NCI-H1417 (cell line): ENCODE measurements around the gene ISLR2.
A peak's percentile ranks its signal among the peaks of the same experiment; 100 is the strongest.

ENCODE experiments used
- DNase-seq, 3 experiments: peaks; one replicate each; lab custom pipeline; 2025; lab: John Stamatoyannopoulos, UW

Gene ISLR2

DNA sequence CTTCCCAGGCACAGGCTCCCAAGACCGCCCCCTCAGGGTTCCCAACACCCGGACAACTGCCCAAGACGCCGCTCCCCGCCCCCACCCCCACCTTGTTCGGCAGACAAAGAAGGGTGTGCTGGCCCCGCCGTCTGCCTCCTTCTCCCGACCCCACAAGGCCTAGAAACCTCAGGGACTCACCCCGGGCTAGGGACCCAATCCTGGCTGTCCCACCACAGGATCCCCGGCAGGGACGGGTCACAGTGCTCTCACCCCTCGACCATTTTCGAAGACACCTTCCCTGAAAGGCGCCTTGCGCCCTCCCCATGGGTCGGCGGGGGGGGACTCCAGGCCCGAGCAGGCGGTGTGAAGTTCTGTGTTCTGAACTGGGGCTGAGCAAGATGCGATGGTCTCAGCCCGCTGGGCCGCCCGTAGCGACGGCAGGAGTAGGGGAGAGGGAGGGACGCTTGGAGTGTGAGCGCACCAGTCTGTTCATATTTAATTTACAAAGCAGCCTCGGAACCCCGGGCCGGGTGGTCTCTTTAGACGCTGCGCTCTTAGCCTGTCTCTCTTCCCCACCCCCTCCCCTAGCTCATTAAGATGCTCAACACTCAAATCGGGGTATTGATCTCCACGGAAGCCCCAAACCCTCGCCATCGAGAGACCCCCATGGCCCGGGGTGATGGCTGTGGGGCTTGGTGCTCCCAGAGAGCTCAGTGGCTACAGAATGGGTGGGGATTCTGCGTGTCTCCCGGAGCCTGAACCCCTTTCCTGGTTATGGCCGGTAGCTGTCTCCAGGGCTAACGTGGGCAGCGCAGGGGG lies 1.4 kb upstream of the ISLR2 start:
- DNase-seq, result peak in 2 of 3 experiments; percentile 87 to 88

DNA sequence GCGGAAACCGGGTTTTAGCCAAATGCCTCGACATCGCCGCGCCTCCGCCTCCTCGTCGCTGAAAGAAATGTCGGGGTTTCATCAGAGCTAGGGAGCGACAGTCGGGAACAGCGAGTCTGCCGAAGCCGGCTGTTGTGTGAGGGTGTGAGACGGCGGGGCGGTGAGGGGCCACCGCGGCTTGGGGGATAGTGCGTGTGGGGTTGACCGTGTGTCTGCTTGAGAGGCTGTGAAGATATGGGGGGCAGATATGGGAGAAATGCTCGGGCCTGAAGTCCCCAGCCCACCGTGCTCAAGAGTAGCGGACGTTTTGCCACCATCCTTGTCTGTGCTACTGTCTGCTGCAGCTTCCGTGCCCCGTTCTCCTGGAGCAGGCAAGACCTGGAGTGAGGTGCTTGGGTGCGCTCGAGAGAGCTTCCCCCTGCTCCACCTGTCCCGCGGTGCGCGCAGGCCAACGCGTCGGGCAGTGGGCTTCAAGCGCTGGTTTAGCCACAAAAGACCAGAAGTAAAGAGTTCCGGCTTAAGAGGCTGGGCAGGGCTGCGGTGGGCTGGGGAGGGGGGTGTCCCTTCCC lies 716 bp upstream of the ISLR2 start:
- peak; percentile 20 to 87 (median 74) for DNase-seq

DNA sequence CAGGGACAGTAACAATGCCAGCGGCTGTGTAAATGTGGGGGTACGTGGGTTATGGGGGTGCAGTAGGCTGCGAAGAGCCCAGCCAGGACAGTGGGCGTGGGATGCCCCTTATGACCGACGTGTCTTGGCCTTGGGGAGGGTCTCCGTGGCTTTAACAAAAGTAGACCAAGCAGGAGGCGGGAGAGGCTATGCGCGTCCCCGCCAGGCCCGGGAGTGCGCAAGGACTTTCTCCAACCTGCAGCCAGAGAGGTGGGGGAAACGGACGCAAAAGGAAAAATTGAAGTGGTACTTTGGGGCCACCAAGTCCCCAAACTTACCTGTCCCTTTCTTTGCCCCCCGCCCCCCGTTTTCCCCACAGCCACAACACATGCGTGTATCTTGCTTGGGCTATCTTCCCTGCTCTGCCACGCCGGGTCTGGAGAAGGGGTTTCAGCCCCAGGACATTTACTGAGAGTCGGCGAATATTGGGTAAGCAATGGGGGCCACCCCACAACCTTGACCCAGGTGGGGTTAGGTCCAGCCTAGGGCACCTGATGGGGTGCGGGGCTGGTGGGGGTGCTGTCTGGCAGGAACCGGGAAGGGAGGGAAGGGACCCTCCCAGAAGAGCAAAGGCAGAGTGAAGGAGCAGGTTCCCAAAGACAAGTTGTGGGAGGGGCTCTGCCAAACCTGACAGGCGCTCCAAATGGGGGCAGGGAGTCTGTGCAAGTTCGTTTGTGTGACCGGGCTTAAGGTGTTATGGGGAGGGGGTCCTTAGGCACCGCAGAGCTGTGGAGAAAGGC lies 652 bp downstream of the ISLR2 start:
- no peak for DNase-seq

DNA sequence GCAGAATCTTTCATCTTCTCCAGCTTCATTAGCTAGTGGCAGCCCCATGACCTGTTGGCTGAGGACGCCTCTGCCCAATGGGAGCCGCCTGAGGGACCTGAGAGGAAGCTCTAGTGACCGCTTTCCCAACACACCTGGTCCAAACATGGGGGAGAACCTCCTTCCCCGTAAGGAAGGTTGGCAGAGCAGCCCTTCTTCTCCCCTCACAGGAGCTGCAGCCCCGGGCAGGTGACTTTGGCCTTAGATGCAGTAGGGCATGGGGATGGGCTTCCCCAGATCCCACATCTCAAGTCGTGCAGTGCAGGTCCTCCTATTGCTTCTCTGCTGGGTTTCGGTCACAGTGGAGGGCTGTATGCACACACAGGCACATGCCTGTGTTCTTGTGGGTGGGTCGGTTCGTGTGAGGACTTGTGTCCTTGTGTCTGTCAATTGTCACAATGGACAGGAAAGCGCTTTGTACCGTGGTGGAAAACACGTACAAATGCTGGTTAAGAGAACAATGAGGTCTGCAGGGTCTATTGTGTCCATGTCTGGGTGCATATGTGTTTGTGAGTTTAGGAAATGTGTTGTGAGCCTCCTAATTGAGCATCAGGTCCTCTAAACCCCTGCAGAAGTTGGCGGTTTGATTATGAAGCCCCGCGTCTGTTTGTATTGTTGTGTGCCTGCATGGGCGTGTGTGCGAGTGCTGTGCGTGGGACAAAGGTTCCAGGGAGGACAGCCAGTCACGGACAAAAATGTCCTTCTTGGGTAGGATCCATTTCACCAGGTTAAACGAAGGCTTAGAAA lies 1.4 kb downstream of the ISLR2 start:
- DNase-seq, result no peak

- DNase-seq, result no peak
Measured at GRCh38 chr15:74132681-74133651, 2.6 kb downstream of the ISLR2 start.

DNA sequence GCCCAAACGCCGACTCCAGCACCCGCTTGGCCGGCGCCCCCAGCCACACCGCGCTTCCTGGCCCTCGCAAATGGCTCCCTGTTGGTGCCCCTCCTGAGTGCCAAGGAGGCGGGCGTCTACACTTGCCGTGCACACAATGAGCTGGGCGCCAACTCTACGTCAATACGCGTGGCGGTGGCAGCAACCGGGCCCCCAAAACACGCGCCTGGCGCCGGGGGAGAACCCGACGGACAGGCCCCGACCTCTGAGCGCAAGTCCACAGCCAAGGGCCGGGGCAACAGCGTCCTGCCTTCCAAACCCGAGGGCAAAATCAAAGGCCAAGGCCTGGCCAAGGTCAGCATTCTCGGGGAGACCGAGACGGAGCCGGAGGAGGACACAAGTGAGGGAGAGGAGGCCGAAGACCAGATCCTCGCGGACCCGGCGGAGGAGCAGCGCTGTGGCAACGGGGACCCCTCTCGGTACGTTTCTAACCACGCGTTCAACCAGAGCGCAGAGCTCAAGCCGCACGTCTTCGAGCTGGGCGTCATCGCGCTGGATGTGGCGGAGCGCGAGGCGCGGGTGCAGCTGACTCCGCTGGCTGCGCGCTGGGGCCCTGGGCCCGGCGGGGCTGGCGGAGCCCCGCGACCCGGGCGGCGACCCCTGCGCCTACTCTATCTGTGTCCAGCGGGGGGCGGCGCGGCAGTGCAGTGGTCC lies 3.5 kb downstream of the ISLR2 start:
- no peak for DNase-seq

DNA sequence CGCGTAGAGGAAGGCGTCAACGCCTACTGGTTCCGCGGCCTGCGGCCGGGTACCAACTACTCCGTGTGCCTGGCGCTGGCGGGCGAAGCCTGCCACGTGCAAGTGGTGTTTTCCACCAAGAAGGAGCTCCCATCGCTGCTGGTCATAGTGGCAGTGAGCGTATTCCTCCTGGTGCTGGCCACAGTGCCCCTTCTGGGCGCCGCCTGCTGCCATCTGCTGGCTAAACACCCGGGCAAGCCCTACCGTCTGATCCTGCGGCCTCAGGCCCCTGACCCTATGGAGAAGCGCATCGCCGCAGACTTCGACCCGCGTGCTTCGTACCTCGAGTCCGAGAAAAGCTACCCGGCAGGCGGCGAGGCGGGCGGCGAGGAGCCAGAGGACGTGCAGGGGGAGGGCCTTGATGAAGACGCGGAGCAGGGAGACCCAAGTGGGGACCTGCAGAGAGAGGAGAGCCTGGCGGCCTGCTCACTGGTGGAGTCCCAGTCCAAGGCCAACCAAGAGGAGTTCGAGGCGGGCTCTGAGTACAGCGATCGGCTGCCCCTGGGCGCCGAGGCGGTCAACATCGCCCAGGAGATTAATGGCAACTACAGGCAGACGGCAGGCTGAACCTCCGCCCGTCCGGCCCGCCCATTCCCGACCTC lies 4.1 kb downstream of the ISLR2 start:
- DNase-seq, result no peak

DNA sequence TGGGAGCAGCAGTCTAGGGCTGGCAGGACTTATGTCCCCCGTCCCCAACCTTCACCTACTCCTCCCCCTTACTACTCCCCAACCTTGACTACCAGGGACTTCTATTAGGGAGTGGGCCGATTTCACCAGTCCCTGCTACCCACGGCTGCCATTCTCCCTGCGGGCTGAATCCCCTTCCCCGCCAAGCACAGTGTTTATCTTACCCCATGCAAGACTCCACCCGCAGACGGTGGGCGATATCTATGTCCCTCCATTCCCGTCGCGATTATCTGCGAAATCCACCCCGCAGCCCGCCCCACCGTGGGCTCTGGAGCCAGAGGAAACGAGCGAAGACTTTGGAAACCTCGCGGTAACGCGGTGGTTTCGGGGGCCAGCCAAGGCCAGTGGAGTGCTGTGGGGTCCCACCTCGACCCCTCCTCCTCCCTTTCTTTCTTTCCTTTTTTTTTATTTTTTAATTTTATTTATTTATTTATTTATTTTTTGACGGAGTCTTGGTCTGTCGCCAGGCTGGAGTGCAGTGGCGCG lies 4.7 kb downstream of the ISLR2 start:
- DNase-seq, result no peak

- no peak for DNase-seq
Measured at GRCh38 chr15:74136540-74136813, 6.1 kb downstream of the ISLR2 start.

DNA sequence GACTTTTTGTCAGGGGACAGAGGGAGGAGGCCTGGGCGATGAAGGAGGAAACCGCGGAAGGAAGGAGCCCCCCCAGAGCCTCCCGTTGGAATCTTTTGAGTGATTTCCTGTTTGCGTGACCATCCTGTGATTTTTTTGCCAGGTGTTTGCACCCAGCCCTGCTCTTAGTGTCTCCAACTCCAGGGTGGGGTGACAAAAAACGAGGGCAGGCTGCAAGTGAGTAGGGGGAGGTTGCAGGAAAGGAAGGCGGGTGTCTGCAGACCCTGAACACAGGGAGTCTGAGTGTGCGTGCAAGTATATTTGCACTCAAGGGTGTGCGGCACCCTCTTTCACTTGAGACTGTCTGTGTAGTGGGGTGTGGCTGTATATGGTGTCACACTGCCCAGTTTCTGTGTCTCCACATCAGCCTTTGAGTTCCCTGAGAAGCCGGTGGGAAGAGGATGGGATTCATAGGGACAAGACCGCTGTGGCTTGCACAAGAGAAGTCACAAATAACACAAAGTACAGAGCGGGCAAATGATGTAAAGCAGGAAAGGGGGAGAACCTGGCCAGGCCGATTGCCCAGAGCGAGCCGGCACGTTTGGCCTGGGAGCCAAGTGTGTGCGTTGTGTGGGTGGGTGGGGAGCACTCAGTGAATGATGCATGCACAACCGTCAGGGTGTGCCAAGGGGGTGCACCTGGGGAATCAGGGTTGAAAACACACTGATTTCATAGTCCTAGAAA lies 6.6 kb downstream of the ISLR2 start:
- peak; percentile 44 to 88 (median 83) for DNase-seq

DNA sequence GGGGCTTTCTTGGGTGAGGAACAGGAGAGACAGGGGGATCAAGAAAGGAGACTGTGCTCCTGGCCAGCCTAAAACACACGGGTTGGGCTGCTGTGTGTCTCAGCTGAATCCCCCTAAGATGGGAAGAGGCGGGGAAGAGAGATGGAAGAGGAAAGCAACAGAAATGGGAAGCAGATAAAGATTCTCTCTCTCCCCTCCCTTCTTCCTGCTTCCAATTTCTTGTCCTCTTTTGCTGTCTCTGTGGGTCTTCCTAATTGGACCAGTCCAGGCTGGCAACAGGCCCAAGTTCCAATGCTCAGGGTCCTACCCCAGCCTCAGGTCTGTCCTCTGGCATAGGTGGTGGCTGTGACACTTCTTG lies 7.1 kb downstream of the ISLR2 start:
- no peak for DNase-seq

DNA sequence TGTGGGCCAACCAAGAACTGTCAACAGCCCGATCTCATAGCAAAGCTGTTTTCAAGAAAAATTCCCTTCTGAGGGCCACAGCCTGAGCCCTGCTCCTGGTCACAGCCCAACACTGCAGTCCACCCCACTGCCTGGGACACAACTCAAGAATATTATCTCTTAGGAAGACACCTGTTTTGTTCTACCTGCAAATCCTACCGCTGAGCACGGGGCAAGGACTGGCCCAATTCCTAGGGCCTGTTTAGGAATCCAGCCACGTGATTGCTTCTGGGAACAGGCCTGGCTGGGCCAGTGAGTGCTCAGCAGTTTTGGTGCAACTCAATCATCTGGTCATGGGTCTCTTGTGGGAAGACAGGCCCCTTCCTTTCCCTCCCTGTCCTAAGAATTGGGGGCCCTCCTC lies 8.3 kb downstream of the ISLR2 start:
- DNase-seq, result no peak

DNA sequence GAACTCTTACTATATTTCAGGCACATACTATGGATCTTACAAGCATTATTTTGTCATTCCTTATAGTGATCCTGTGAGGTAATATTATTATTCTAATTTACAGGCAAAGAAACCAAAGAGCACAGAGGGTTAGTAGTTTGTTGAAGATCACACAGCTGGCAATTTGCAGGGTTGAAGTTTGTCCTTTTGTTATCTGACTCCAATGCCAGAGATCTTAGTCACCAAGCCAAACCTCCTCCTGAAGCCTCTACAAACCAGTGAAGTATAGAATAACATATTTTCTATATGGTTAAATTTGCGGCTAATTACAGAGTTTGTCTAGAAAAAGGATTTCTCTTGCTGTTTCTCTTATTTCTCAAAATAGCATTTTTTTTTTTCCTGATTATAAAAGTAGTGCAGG lies 11.2 kb downstream of the ISLR2 start:
- DNase-seq, result no peak

GRCh38 chr15:74144153-74144775 lies 13.9 kb downstream of the ISLR2 start:
- DNase-seq, result peak in 1 of 3 experiments; percentile 40

- DNase-seq, result no peak
Measured at GRCh38 chr15:74146277-74146800, 16.0 kb downstream of the ISLR2 start.

GRCh38 chr15:74147051-74147450 lies 16.7 kb downstream of the ISLR2 start:
- DNase-seq, result no peak

GRCh38 chr15:74155766-74156417 lies 25.5 kb downstream of the ISLR2 start:
- DNase-seq, result no peak
